Thoracic aorta (tissue), 2 donors: Measurements from ENCODE around the gene SEZ6. TPM values are rescaled to one million over a fixed set of nuclear protein-coding genes. Genes with fewer than 3 reads are reported as not detected.

Experiments
- ATAC-seq: fragments of 150-250 bp; one replicate; pipeline ENCODE4 v1.8.0; 2017; ENCODE audit warnings: low read depth; ENCODE audit not compliant: insufficient number of reproducible peaks, low FRiP score
- DNase-seq: peaks from one replicate; pipeline ENCODE4 v3.0.0-alpha.2; 2020; ENCODE audit warnings: low spot score
- H3K27ac ChIP-seq, 2 donors: fragments of 200-600 bp; sonication (generic); 1 replicate in 1 of 2; 2 replicates in 1 of 2; pipeline ENCODE4 v1.5.1; 2016; ENCODE audit warnings: mild to moderate bottlenecking in 2 of 2, moderate library complexity in 2 of 2
- H3K27me3 ChIP-seq: fragments of 200-600 bp; sonication (generic); replicated peaks from 2 replicates; pipeline ENCODE4 v1.6.0; 2016; ENCODE audit warnings: mild to moderate bottlenecking; ENCODE audit not compliant: insufficient read depth
- H3K36me3 ChIP-seq: fragments of 200-600 bp; sonication (generic); one replicate; pipeline ENCODE4 v1.5.1; 2016
- H3K4me1 ChIP-seq, 2 donors: fragments of 200-600 bp; sonication (generic); 1 replicate in 1 of 2; 2 replicates in 1 of 2; pipeline versions ENCODE4 v1.5.1 to v1.6.0; 2016; ENCODE audit warnings: low read depth in 2 of 2, mild to moderate bottlenecking in 1 of 2; ENCODE audit not compliant: control insufficient read depth in 1 of 2
- H3K4me3 ChIP-seq: fragments of 200-600 bp; sonication (generic); 2 replicates; pipeline ENCODE4 v1.5.1; 2016; ENCODE audit warnings: mild to moderate bottlenecking
- H3K9me3 ChIP-seq: fragments of 200-600 bp; sonication (generic); 2 replicates; pipeline ENCODE4 v1.5.1; 2016
- total RNA-seq, 2 donors: library from RNA; depleted of rRNA; stranded (reverse); fragments of >200 nt; gene quantifications; one replicate each; pipeline versions ENCODE4 v1.1.0 to v1.2.3, GENCODE V29; 2016
- TF ChIP-seq, protein P1 (sequence below): fragments of 200-600 bp; sonication (generic); IDR thresholded peaks from one replicate; pipeline ENCODE4 v1.5.1; 2019; ENCODE audit warnings: antibody characterized with exemption

SEZ6 gene
- total RNA-seq, 2 donors from 2014 or later: not detected

- no peak overlapping the region for H3K27ac ChIP-seq
- H3K27me3 ChIP-seq: no peaks in the 10 kb centered on the region
- DNase-seq: no peak
- no peak for ATAC-seq
- TF ChIP-seq, protein P1, sequence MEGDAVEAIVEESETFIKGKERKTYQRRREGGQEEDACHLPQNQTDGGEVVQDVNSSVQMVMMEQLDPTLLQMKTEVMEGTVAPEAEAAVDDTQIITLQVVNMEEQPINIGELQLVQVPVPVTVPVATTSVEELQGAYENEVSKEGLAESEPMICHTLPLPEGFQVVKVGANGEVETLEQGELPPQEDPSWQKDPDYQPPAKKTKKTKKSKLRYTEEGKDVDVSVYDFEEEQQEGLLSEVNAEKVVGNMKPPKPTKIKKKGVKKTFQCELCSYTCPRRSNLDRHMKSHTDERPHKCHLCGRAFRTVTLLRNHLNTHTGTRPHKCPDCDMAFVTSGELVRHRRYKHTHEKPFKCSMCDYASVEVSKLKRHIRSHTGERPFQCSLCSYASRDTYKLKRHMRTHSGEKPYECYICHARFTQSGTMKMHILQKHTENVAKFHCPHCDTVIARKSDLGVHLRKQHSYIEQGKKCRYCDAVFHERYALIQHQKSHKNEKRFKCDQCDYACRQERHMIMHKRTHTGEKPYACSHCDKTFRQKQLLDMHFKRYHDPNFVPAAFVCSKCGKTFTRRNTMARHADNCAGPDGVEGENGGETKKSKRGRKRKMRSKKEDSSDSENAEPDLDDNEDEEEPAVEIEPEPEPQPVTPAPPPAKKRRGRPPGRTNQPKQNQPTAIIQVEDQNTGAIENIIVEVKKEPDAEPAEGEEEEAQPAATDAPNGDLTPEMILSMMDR: no peak
- no peaks in the 10 kb centered on the region for H3K9me3 ChIP-seq
- H3K4me3 ChIP-seq: no peak overlapping the region
- H3K36me3 ChIP-seq: no peaks in the 10 kb centered on the region
- H3K4me1 ChIP-seq: no peaks in the 10 kb centered on the region
These were observed 43.8 kb upstream of the SEZ6 start for GRCh38 chr17:29049541-29050145.

DNA sequence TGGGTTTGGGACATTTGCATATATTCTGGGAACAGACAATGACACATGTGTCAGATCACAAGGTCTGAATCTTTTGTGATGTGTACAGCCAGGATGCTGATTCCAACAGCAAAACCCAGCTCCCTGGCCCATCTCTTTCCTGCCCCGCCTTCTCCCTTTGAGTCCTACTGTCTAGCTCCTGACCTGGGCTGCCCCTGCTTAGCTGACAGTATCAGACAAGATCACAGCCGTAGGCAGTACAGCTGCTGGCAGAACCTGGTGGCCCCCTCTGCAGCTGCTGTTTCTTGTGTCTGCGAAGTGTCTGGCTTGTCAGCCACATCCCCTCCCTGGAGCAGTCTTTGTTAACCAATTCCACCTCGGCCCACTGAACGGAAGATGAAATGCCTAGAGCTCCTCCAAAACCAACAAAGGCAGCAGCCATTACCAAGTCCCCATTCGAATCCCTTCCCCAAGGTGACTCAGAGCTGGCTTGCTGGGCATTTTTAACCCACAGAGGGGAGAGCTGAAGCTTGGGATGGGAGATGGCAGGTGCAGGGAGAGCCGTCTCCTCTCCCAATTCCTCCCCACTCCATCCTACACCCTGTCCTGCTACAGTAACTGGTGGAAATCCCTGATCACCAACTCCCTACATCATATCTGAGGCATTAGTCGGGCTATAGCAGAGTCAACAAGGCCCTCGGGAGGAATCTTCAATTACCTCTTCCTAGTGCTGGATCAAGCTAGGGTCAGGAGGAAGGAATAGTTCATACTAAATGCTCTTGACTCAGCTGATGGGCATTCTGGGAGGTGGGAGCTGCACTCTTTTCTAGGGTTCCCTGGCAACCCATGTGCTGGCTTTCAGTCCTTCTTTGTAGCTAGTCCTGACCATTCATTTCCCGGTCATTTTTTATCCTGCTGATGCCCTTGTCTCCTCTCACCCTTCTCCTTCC is 42.9 kb upstream of the SEZ6 start:
- ATAC-seq (no peak), DNase-seq (no peak)
- H3K4me3 ChIP-seq: no peak overlapping the region
- no peaks in the 10 kb centered on the region for H3K27me3 ChIP-seq
- H3K36me3 ChIP-seq: no peaks in the 10 kb centered on the region
- TF ChIP-seq, protein P1: no peak
- no peak overlapping the region for H3K27ac ChIP-seq
- H3K4me1 ChIP-seq: no peaks in the 10 kb centered on the region
- H3K9me3 ChIP-seq: no peaks in the 10 kb centered on the region

DNA sequence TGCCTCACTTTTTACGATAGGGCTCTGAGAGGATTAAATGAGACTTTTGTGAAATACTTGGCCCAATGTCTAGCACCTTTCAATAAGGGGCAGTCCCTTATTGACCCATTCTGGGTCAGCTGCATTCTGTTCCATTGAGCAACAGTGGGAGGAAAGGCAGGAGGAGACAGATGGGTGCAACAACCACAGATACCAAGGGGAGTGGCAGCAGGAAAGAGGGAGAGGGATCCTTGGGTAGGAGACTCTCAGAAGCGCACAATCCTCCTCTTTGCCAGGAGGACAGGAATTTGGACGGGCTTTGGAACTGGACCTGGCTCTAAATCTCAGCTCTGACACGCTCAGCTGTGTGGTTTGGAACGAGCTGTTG is 40.6 kb upstream of the SEZ6 start:
- no peak overlapping the region for H3K27ac ChIP-seq
- DNase-seq (no peak), ATAC-seq (no peak)

GRCh38 chr17:29045734-29046472 is 40.1 kb upstream of the SEZ6 start:
- Histone ChIP-seq H3K4me3 (no peak overlapping the region), H3K36me3 (no peaks in the 10 kb centered on the region), H3K4me1 (peaks cover 0 to 7% of the 10 kb centered on the region in 2 donors), H3K27ac (no peak overlapping the region), H3K27me3 (no peaks in the 10 kb centered on the region), H3K9me3 (no peaks in the 10 kb centered on the region)
- ATAC-seq (no peak), DNase-seq (no peak)
- TF ChIP-seq, protein P1: no peak

More for the DNA sequence above, 40.6 kb upstream of the SEZ6 start:
- no peaks in the 10 kb centered on the region for H3K9me3 ChIP-seq
- no peaks in the 10 kb centered on the region for H3K36me3 ChIP-seq
- H3K27me3 ChIP-seq: no peaks in the 10 kb centered on the region
- H3K4me3 ChIP-seq: no peak overlapping the region
- TF ChIP-seq, protein P1: no peak
- peaks cover 0 to 7% of the 10 kb centered on the region in 2 donors for H3K4me1 ChIP-seq

GRCh38 chr17:29045026-29045425 is 39.2 kb upstream of the SEZ6 start:
- H3K36me3 ChIP-seq: no peaks in the 10 kb centered on the region

More at GRCh38 chr17:29045026-29045425, 39.2 kb upstream of the SEZ6 start:
- ATAC-seq: no peak
- Histone ChIP-seq H3K9me3 (no peaks in the 10 kb centered on the region), H3K27me3 (no peaks in the 10 kb centered on the region), H3K4me1 (peaks cover 0 to 7% of the 10 kb centered on the region in 2 donors), H3K27ac (no peak overlapping the region), H3K4me3 (no peak overlapping the region)
- no peak for DNase-seq
- TF ChIP-seq, protein P1: no peak
